ENCODE data around the gene ELF2. TPM values are rescaled to one million over a fixed set of nuclear protein-coding genes. Genes with fewer than 3 reads are reported as not detected.

Gene ELF2
- polyA plus RNA-seq, 3 donors: 14.0 to 34.3 (median 18.9) TPM

DNA sequence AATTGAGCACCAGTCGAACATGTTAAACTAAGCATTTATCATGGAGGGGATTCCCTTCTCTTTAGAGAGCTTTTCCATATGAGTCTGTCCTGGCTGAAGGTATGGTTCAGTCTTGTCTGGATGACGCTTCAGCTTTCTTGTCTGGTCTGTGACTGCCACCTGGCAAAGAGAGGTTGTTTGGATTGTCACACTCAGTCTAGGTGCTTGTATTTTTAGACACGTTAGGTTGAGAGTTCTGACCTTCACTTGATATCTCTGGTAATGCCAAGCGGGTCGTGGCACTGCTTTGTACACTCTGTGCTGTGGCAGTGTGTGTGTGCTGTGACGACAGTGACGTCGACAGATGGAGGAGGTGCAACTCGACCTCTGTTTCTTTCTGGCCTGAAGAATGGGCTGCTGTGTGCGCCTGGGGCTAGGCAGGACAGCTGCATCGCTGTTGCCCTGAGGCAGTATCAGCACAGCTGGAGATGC lies 148.8 kb downstream of the ELF2 start:
- Histone ChIP-seq H3K27me3 (ENCODE audit: control insufficient read depth in 2 of 2, insufficient read depth in 2 of 2, low read length in 2 of 2) (no peaks in the 10 kb centered on the region), H3K9me3 (replicated peaks in 1 of 2; ENCODE audit: control insufficient read depth in 1 of 2, insufficient read depth in 1 of 2, low read length in 2 of 2) (no peaks in the 10 kb centered on the region), H3K4me1 (ENCODE audit: control insufficient read depth in 1 of 2, insufficient read depth in 2 of 2, low read length in 2 of 2) (peaks cover 18 to 25% of the 10 kb centered on the region in 2 donors), H3K79me2 (ENCODE audit: insufficient read depth, low read length) (peaks cover 99% of the 10 kb centered on the region), H3K36me3 (replicated peaks in 1 of 2; ENCODE audit: control insufficient read depth in 1 of 2, insufficient read depth in 2 of 2, low read length in 2 of 2) (peaks cover 0 to 27% of the 10 kb centered on the region in 2 donors), H3K4me2 (replicated peaks; ENCODE audit: extremely low read depth, low read length, poor library complexity, severe bottlenecking) (no peak overlapping the region), H3K9ac (ENCODE audit: insufficient read depth, low read length, poor library complexity, severe bottlenecking) (no peak overlapping the region), H2AFZ (ENCODE audit: insufficient read depth, low read depth, low read length, poor library complexity, severe bottlenecking) (no peak overlapping the region), H3K4me3 (replicated peaks in 1 of 3; ENCODE audit: low read depth in 2 of 3, low read length in 3 of 3) (no peak overlapping the region), H4K20me1 (ENCODE audit: insufficient read depth, low read length) (peaks cover 78% of the 10 kb centered on the region), H3K27ac (ENCODE audit: low read depth in 1 of 2, low read length in 2 of 2) (peak overlapping the region in 1 of 2 donors; percentile 63)
- Mint-ChIP-seq H3K36me3 (peaks cover 13 to 29% of the 10 kb centered on the region in 2 donors), H3K27ac (peak overlapping the region; percentile 38 to 75 (median 51)), H3K27me3 (ENCODE audit: low read depth in 3 of 3) (no peaks in the 10 kb centered on the region), H3K4me1 (peaks cover 44% of the 10 kb centered on the region), H3K9me3 (no peaks in the 10 kb centered on the region), H3K4me3 (no peak overlapping the region)
- TF ChIP-seq, protein P1, sequence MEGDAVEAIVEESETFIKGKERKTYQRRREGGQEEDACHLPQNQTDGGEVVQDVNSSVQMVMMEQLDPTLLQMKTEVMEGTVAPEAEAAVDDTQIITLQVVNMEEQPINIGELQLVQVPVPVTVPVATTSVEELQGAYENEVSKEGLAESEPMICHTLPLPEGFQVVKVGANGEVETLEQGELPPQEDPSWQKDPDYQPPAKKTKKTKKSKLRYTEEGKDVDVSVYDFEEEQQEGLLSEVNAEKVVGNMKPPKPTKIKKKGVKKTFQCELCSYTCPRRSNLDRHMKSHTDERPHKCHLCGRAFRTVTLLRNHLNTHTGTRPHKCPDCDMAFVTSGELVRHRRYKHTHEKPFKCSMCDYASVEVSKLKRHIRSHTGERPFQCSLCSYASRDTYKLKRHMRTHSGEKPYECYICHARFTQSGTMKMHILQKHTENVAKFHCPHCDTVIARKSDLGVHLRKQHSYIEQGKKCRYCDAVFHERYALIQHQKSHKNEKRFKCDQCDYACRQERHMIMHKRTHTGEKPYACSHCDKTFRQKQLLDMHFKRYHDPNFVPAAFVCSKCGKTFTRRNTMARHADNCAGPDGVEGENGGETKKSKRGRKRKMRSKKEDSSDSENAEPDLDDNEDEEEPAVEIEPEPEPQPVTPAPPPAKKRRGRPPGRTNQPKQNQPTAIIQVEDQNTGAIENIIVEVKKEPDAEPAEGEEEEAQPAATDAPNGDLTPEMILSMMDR (IDR thresholded peaks at IDR 0.05): no peak
- WGBS (ENCODE audit: insufficient coverage): 94% methylated on average over 10 of the region's 11 CpGs
- intact Hi-C loops (cut with micrococcal nuclease): loop anchor here in 1 of 2 donors (10.0 kb wide), 1 partner anchor 267 kb away; no protein-coding TSS in a partner anchor
- DNase-seq: no peak

DNA sequence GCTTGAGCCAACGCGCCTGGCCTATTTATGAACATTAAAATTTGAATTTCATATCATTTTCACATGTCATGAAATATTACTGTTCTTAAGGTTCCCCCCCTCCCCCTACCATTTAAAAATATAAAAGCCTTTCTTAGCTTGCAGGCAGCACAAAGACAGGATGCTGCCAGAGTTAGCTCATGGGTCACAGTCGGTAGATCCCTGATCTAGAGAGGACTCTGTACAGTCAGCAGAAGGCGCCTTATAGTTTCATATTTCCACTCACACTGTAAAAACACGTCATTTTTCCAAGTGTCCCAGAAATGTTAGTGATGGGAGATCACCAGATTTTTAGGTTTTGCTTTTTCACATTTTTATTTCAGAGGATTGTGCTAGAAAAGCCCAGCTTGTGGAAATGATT lies 149.2 kb downstream of the ELF2 start:
- Histone ChIP-seq H3K36me3 (replicated peaks in 1 of 2; ENCODE audit: control insufficient read depth in 1 of 2, insufficient read depth in 2 of 2, low read length in 2 of 2) (peaks cover 0 to 27% of the 10 kb centered on the region in 2 donors), H3K27me3 (ENCODE audit: control insufficient read depth in 2 of 2, insufficient read depth in 2 of 2, low read length in 2 of 2) (no peaks in the 10 kb centered on the region), H3K4me2 (replicated peaks; ENCODE audit: extremely low read depth, low read length, poor library complexity, severe bottlenecking) (no peak overlapping the region), H3K79me2 (ENCODE audit: insufficient read depth, low read length) (peaks cover 99% of the 10 kb centered on the region), H2AFZ (ENCODE audit: insufficient read depth, low read depth, low read length, poor library complexity, severe bottlenecking) (no peak overlapping the region), H3K9me3 (replicated peaks in 1 of 2; ENCODE audit: control insufficient read depth in 1 of 2, insufficient read depth in 1 of 2, low read length in 2 of 2) (no peaks in the 10 kb centered on the region), H3K4me1 (ENCODE audit: control insufficient read depth in 1 of 2, insufficient read depth in 2 of 2, low read length in 2 of 2) (peaks cover 18 to 25% of the 10 kb centered on the region in 2 donors), H3K27ac (ENCODE audit: low read depth in 1 of 2, low read length in 2 of 2) (peak overlapping the region in 1 of 2 donors; percentile 63), H3K9ac (ENCODE audit: insufficient read depth, low read length, poor library complexity, severe bottlenecking) (no peak overlapping the region), H3K4me3 (replicated peaks in 1 of 3; ENCODE audit: low read depth in 2 of 3, low read length in 3 of 3) (no peak overlapping the region), H4K20me1 (ENCODE audit: insufficient read depth, low read length) (peaks cover 78% of the 10 kb centered on the region)
- TF ChIP-seq, protein P1 (IDR thresholded peaks at IDR 0.05): no peak
- no peak for DNase-seq
- H3K9me3 Mint-ChIP-seq: no peaks in the 10 kb centered on the region
- no CpG with 5 or more reads among the region's 5 CpGs for WGBS (ENCODE audit: insufficient coverage)
- H3K4me3 Mint-ChIP-seq: no peak overlapping the region
- H3K36me3 Mint-ChIP-seq: peaks cover 13 to 33% of the 10 kb centered on the region in 2 donors
- H3K27me3 Mint-ChIP-seq (ENCODE audit: low read depth in 3 of 3): no peaks in the 10 kb centered on the region
- H3K4me1 Mint-ChIP-seq: peaks cover 44% of the 10 kb centered on the region
- intact Hi-C loops (cut with micrococcal nuclease): loop anchor here in 1 of 2 donors (10.0 kb wide), 1 partner anchor 267 kb away; no protein-coding TSS in a partner anchor
- peak overlapping the region in 5 of 7 donors; percentile 22 to 73 (median 42) for H3K27ac Mint-ChIP-seq
